H1 (cell line): ENCODE measurements around the gene FGGY. TPM values are rescaled to one million over a fixed set of nuclear protein-coding genes. Genes with fewer than 3 reads are reported as not detected.

Experiments
- CTCF ChIA-PET: fragments of 300-600 bp; sonication (Branson Sonifier 250); formaldehyde crosslinking; loops from one replicate; lab custom pipeline; 2021; ENCODE audit not compliant: partially characterized antibody; lab: Charles Lee
- POLR2A ChIA-PET: fragments of 300-600 bp; sonication (Branson Sonifier 250); formaldehyde crosslinking; loops from one replicate; lab custom pipeline; 2021; ENCODE audit warnings: inconsistent platforms; ENCODE audit not compliant: partially characterized antibody; lab: Charles Lee
- DNase-seq, 2 experiments: peaks; one replicate each; pipeline versions ENCODE4 v3.0.0 to v3.0.0-alpha.2; 2010 to 2022; ENCODE audit warnings: low spot score in 2 of 2, low read depth in 1 of 2, mixed read lengths in 1 of 2
- FAIRE-seq: peaks from 2 replicates; lab custom pipeline; 2011; peaks lifted over from hg19 to GRCh38; lab: Jason Lieb, UNC
- H2AFZ ChIP-seq: 2 replicates; pipeline ENCODE4 v1.8.1; 2012; ENCODE audit warnings: low read length, inconsistent platforms
- H2AK5ac ChIP-seq: 2 replicates; pipeline ENCODE4 v1.6.1; 2013; ENCODE audit warnings: low read depth, low read length
- H2BK120ac ChIP-seq: replicated peaks from 2 replicates; pipeline ENCODE3; 2013; ENCODE audit warnings: low read depth, low read length, inconsistent platforms
- H2BK12ac ChIP-seq: 2 replicates; pipeline ENCODE4 v1.6.1; 2013; ENCODE audit warnings: low read depth, low read length
- H2BK15ac ChIP-seq: 2 replicates; pipeline ENCODE4 v1.6.1; 2013; ENCODE audit warnings: low read length
- H2BK20ac ChIP-seq: 2 replicates; pipeline ENCODE4 v1.6.1; 2013; ENCODE audit warnings: low read length
- H2BK5ac ChIP-seq: 2 replicates; pipeline ENCODE4 v1.6.1; 2013; ENCODE audit warnings: low read depth, low read length
- H3K14ac ChIP-seq: 2 replicates; pipeline ENCODE4 v1.6.1; 2013; ENCODE audit warnings: inconsistent platforms; ENCODE audit not compliant: insufficient read length
- H3K18ac ChIP-seq: 2 replicates; pipeline ENCODE4 v1.6.1; 2013; ENCODE audit warnings: low read length; ENCODE audit errors: extremely low read depth
- H3K23ac ChIP-seq: 2 replicates; pipeline ENCODE4 v1.6.1; 2013; ENCODE audit warnings: inconsistent platforms; ENCODE audit not compliant: insufficient read length
- H3K23me2 ChIP-seq: 2 replicates; pipeline ENCODE4 v1.6.1; 2013; ENCODE audit warnings: low read depth, low read length
- H3K27ac ChIP-seq: 2 replicates; pipeline ENCODE4 v1.6.1; 2011; ENCODE audit warnings: low read depth, low read length, inconsistent platforms
- H3K27me3 ChIP-seq, 4 experiments: replicated peaks in 1 of 4; 1 replicate in 1 of 4; 2 replicates in 3 of 4; pipeline versions ENCODE4 v1.6.1 to v1.8.1; 2011 to 2013; ENCODE audit warnings: low read length in 3 of 4, mild to moderate bottlenecking in 3 of 4, inconsistent platforms in 2 of 4, mixed read lengths in 2 of 4, moderate library complexity in 1 of 4; ENCODE audit not compliant: control insufficient read depth in 3 of 4, insufficient read depth in 3 of 4; ENCODE audit errors: extremely low read depth in 1 of 4
- H3K36me3 ChIP-seq, 4 experiments: 2 replicates each; pipeline versions ENCODE4 v1.6.1 to v1.8.1; 2011 to 2013; ENCODE audit warnings: mild to moderate bottlenecking in 4 of 4, low read length in 3 of 4, moderate library complexity in 2 of 4, control low read depth in 1 of 4, inconsistent platforms in 1 of 4; ENCODE audit not compliant: insufficient read depth in 4 of 4, control insufficient read depth in 2 of 4
- H3K4ac ChIP-seq: replicated peaks from 2 replicates; pipeline ENCODE3; 2013; ENCODE audit warnings: low read length, low read depth, mixed read lengths, inconsistent platforms; ENCODE audit not compliant: insufficient read length
- H3K4me1 ChIP-seq, 4 experiments: replicated peaks in 1 of 4; 1 replicate in 1 of 4; 2 replicates in 3 of 4; pipeline versions ENCODE4 v1.6.1 to v1.8.1; 2011 to 2013; ENCODE audit warnings: low read length in 3 of 4, inconsistent platforms in 2 of 4, mixed read lengths in 1 of 4; ENCODE audit not compliant: insufficient read depth in 4 of 4, control insufficient read depth in 3 of 4
- H3K4me2 ChIP-seq, 2 experiments: 2 replicates each; pipeline versions ENCODE4 v1.6.1 to v1.8.1; 2011 to 2013; ENCODE audit warnings: low read depth in 2 of 2, low read length in 2 of 2, control low read depth in 1 of 2, inconsistent platforms in 1 of 2, mild to moderate bottlenecking in 1 of 2; ENCODE audit not compliant: insufficient read depth in 1 of 2
- H3K4me3 ChIP-seq, 4 experiments: fragments of 200-600, 300-600 bp in 1 of 4; sonication (generic), shearing (Covaris generic), sonication (Bioruptor Twin) in 1 of 4; 2 replicates each; pipeline versions ENCODE4 v1.5.1 to v1.8.1; 2011 to 2016; ENCODE audit warnings: low read length in 4 of 4, low read depth in 3 of 4, control low read depth in 2 of 4, inconsistent platforms in 2 of 4, mild to moderate bottlenecking in 2 of 4, mixed read lengths in 1 of 4, moderate library complexity in 1 of 4; ENCODE audit not compliant: insufficient read depth in 2 of 4; ENCODE audit errors: extremely low read depth in 1 of 4
- H3K56ac ChIP-seq: replicated peaks from 2 replicates; pipeline ENCODE3; 2013; ENCODE audit warnings: low read depth, mild to moderate bottlenecking, mixed read lengths, low read length, inconsistent platforms; ENCODE audit not compliant: insufficient read length
- H3K79me1 ChIP-seq: 2 replicates; pipeline ENCODE4 v1.6.1; 2013; ENCODE audit warnings: low read depth, low read length, control low read depth
- H3K79me2 ChIP-seq, 2 experiments: 2 replicates each; pipeline versions ENCODE4 v1.6.1 to v1.8.1; 2012 to 2013; ENCODE audit warnings: low read length in 2 of 2, mild to moderate bottlenecking in 2 of 2, inconsistent platforms in 1 of 2; ENCODE audit not compliant: insufficient read depth in 2 of 2, control insufficient read depth in 1 of 2
- H3K9ac ChIP-seq, 4 experiments: replicated peaks in 1 of 4; 1 replicate in 1 of 4; 2 replicates in 3 of 4; pipeline versions ENCODE4 v1.6.1 to v1.8.1; 2011 to 2013; ENCODE audit warnings: low read depth in 3 of 4, low read length in 3 of 4, control low read depth in 2 of 4, mild to moderate bottlenecking in 2 of 4, moderate library complexity in 2 of 4, inconsistent platforms in 1 of 4; ENCODE audit errors: extremely low read depth in 1 of 4
- H3K9me3 ChIP-seq, 2 experiments: 2 replicates each; pipeline versions ENCODE4 v1.6.1 to v1.8.1; 2012 to 2013; ENCODE audit warnings: mild to moderate bottlenecking in 2 of 2, moderate library complexity in 2 of 2, control low read depth in 1 of 2, inconsistent platforms in 1 of 2, low read depth in 1 of 2, low read length in 1 of 2, mixed read lengths in 1 of 2; ENCODE audit not compliant: insufficient read depth in 2 of 2
- H4K20me1 ChIP-seq, 2 experiments: replicated peaks in 1 of 2; 2 replicates each; pipeline versions ENCODE3 to v1.8.1; 2011 to 2013; ENCODE audit warnings: inconsistent platforms in 2 of 2, low read length in 2 of 2, mild to moderate bottlenecking in 1 of 2; ENCODE audit not compliant: insufficient read depth in 2 of 2, control insufficient read depth in 1 of 2
- H4K5ac ChIP-seq: 2 replicates; pipeline ENCODE4 v1.6.1; 2013; ENCODE audit warnings: low read length, low read depth, mixed read lengths, inconsistent platforms; ENCODE audit not compliant: insufficient read length
- H4K8ac ChIP-seq: 2 replicates; pipeline ENCODE4 v1.8.0; 2013; ENCODE audit warnings: mild to moderate bottlenecking, moderate library complexity, low read length, inconsistent platforms; ENCODE audit not compliant: insufficient read depth; ENCODE audit errors: extremely low read depth
- H4K91ac ChIP-seq: replicated peaks from 2 replicates; pipeline ENCODE3; 2013; ENCODE audit warnings: low read length, mixed read lengths, inconsistent platforms; ENCODE audit not compliant: insufficient read length
- MAX ChIP-seq: IDR thresholded peaks from 2 replicates; pipeline ENCODE4 v1.6.1; 2012; ENCODE audit warnings: inconsistent platforms
- RAD21 ChIP-seq, 2 experiments: IDR thresholded peaks in 1 of 2; conservative IDR thresholded peaks in 1 of 2; 2 replicates each; pipeline ENCODE4 v1.6.1; 2011; ENCODE audit warnings: low read depth in 2 of 2, low read length in 2 of 2, improper control_type of control experiment in 1 of 2, inconsistent platforms in 1 of 2, mild to moderate bottlenecking in 1 of 2, moderate library complexity in 1 of 2
- WGBS, 2 experiments: shearing (Covaris generic) in 1 of 2; methylation state at CpG; one replicate each; pipeline versions ENCODE4 v1.1.6 to v1.1.7; 2013 to 2015; ENCODE audit warnings: low lambda C conversion rate in 2 of 2, mixed read lengths in 2 of 2, inconsistent platforms in 1 of 2, low coverage in 1 of 2, missing lambda C conversion rate in 1 of 2; ENCODE audit not compliant: insufficient replicate concordance in 2 of 2, insufficient coverage in 1 of 2, insufficient read length in 1 of 2; ENCODE audit errors: extremely low coverage in 1 of 2, missing lambda C conversion rate in 1 of 2; 5-methylcytosine and 5-hydroxymethylcytosine counted together
- polyA plus RNA-seq, 7 experiments: library from polyadenylated mRNA; depleted of rRNA in 3 of 7; stranded (reverse) in 5 of 7; unstranded in 2 of 7; fragments of >200 nt in 5 of 7; fragments of 200-250 nt in 2 of 7; gene quantifications; 1 replicate in 5 of 7; 2 replicates in 1 of 7; 4 replicates in 1 of 7; pipeline versions ENCODE4 v1.2.1 to v1.2.3, GENCODE V29; 2011 to 2013; ENCODE audit warnings: missing spikeins in 2 of 7, mixed read lengths in 2 of 7
- total RNA-seq: library from RNA; stranded (reverse); fragmentation: NEBNext Ultra II Directional; extraction: Animal tissue kit (Norgen Biotek cat#: 25700); gene quantifications from 2 replicates; pipeline ENCODE4 v1.2.1, GENCODE V29; 2021

FGGY gene
- total and polyA plus RNA-seq, 2 of the 8 experiments (the other 6 are each of a cell fraction or from before 2014, with no cell fraction given) = 10.3 to 12.5 TPM

- no peak overlapping the region for H3K56ac ChIP-seq
- H2AFZ ChIP-seq = no peak overlapping the region
- no peak overlapping the region for H4K91ac ChIP-seq
- H3K4me1 ChIP-seq = peaks cover 0 to 2% (median 0%) of the 10 kb centered on the region in 4 experiments; a peak in 1 of 7 replicates
- no peaks in the 10 kb centered on the region for H3K36me3 ChIP-seq
- WGBS, 2 experiments = 75% methylated on average over 3 of the region's 3 CpGs; no CpG with 5 or more reads in 1 of the 2 experiments
- H3K79me2 ChIP-seq = no peaks in the 10 kb centered on the region
- no peaks in the 10 kb centered on the region for H3K23me2 ChIP-seq
- H2BK15ac ChIP-seq = no peak overlapping the region
- H4K8ac ChIP-seq = no peak overlapping the region
- no peak overlapping the region for H3K4me3 ChIP-seq
- no peak overlapping the region for H2BK20ac ChIP-seq
- H3K18ac ChIP-seq = no peak overlapping the region
- no peak overlapping the region for H3K4me2 ChIP-seq
- no peak overlapping the region for H3K9ac ChIP-seq
- no peak overlapping the region for H3K4ac ChIP-seq
- H2BK120ac ChIP-seq = no peak overlapping the region
- CTCF ChIA-PET = interaction anchor here (0.9 to 1.3 kb wide), 4 partner anchors 8 to 24 kb away, joined by 3 to 4 read pairs (median 3); no protein-coding TSS in a partner anchor
- H2BK5ac ChIP-seq = no peak overlapping the region
- H3K79me1 ChIP-seq = no peaks in the 10 kb centered on the region
- POLR2A ChIA-PET = no interaction called here
- no peak overlapping the region for H4K5ac ChIP-seq
- DNase-seq (no peak), FAIRE-seq (no peak)
- no peak overlapping the region for H2AK5ac ChIP-seq
- no peak overlapping the region for H3K14ac ChIP-seq
- no peaks in the 10 kb centered on the region for H3K9me3 ChIP-seq
- H3K23ac ChIP-seq = no peak overlapping the region
- no peak overlapping the region for H2BK12ac ChIP-seq
- H3K27me3 ChIP-seq = no peaks in the 10 kb centered on the region
- H4K20me1 ChIP-seq = no peaks in the 10 kb centered on the region
- H3K27ac ChIP-seq = no peak overlapping the region
- no peak for TF ChIP-seq MAX
- peak; percentile 6 to 23; a peak in 3 of 4 replicates for TF ChIP-seq RAD21 (IDR thresholded peaks at IDR 0.05 in 1 of 2, conservative IDR thresholded peaks at IDR 0.05 in 1 of 2; ENCODE audit: low read depth in 2 of 2, low read length in 2 of 2)
Observed at GRCh38 chr1:59552007-59552406, 255.1 kb downstream of the FGGY start.
